ENCODE data around the gene C1QL2. TPM values are rescaled to one million over a fixed set of nuclear protein-coding genes. Genes with fewer than 3 reads are reported as not detected.
A peak's percentile ranks its signal among the peaks of the same experiment; 100 is the strongest.

C1QL2 gene
- total and polyA plus RNA-seq, 2 experiments from 2014 or later = 4.9 to 12.9 TPM

DNA sequence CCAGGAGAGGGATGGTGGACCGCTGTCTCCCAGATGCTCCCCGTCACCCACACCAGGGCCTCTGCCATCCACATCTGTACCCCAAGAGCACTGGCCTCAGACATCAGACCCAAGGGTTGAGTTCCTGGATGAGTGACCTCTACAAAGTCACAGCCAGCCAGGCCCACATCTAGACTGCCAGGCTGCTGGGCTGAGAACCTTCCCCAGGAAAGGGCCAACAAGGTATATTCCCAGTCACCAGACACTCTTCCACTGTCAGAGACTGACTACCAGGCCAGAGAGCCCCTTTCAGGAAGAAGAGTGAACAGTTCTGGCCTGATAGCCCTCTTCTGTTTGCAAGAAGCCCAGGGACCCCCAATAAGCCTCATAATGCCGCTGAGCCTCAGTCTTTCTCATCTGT is 44.3 kb downstream of the C1QL2 start:
- Histone ChIP-seq H4K20me1 (ENCODE audit: insufficient read depth, poor library complexity, severe bottlenecking) (no peaks in the 10 kb centered on the region), H3K79me2 (no peaks in the 10 kb centered on the region), H3K27ac (no peak overlapping the region), H3K4me3 (no peak overlapping the region), H3K9me2 (replicated peaks; ENCODE audit: insufficient read depth) (no peaks in the 10 kb centered on the region), H2AFZ (no peak overlapping the region), H3K4me2 (no peak overlapping the region), H3K36me3 (replicated peaks; ENCODE audit: insufficient read depth, low read depth) (no peaks in the 10 kb centered on the region), H3K4me1 (ENCODE audit: insufficient read depth) (peaks cover 20% of the 10 kb centered on the region), H3K9me3 (ENCODE audit: low read depth) (no peaks in the 10 kb centered on the region), H3K27me3 (no peaks in the 10 kb centered on the region)
- WGBS (ENCODE audit: low lambda C conversion rate, missing lambda C conversion rate) = 82% methylated on average over 3 of the region's 3 CpGs
- DNase-seq (ENCODE audit: low spot score) = no peak
- no peak for TF ChIP-seq EZH2phosphoT487 (IDR thresholded peaks at IDR 0.05; ENCODE audit: low read depth, severe bottlenecking, unreplicated experiment)
- TF ChIP-seq, protein P1, sequence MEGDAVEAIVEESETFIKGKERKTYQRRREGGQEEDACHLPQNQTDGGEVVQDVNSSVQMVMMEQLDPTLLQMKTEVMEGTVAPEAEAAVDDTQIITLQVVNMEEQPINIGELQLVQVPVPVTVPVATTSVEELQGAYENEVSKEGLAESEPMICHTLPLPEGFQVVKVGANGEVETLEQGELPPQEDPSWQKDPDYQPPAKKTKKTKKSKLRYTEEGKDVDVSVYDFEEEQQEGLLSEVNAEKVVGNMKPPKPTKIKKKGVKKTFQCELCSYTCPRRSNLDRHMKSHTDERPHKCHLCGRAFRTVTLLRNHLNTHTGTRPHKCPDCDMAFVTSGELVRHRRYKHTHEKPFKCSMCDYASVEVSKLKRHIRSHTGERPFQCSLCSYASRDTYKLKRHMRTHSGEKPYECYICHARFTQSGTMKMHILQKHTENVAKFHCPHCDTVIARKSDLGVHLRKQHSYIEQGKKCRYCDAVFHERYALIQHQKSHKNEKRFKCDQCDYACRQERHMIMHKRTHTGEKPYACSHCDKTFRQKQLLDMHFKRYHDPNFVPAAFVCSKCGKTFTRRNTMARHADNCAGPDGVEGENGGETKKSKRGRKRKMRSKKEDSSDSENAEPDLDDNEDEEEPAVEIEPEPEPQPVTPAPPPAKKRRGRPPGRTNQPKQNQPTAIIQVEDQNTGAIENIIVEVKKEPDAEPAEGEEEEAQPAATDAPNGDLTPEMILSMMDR (IDR thresholded peaks at IDR 0.05; ENCODE audit: poor library complexity) = no peak
- no peak for TF ChIP-seq EZH2 (IDR thresholded peaks at IDR 0.05; ENCODE audit: borderline replicate concordance)

GRCh38 chr2:119113489-119113770 is 45.1 kb downstream of the C1QL2 start:
- Histone ChIP-seq H3K79me2 (no peaks in the 10 kb centered on the region), H3K4me1 (ENCODE audit: insufficient read depth) (peaks cover 20% of the 10 kb centered on the region), H3K27me3 (no peaks in the 10 kb centered on the region), H4K20me1 (ENCODE audit: insufficient read depth, poor library complexity, severe bottlenecking) (no peaks in the 10 kb centered on the region), H3K27ac (no peak overlapping the region), H3K36me3 (replicated peaks; ENCODE audit: insufficient read depth, low read depth) (no peaks in the 10 kb centered on the region), H3K9me2 (replicated peaks; ENCODE audit: insufficient read depth) (no peaks in the 10 kb centered on the region), H3K4me2 (no peak overlapping the region), H2AFZ (no peak overlapping the region), H3K9me3 (ENCODE audit: low read depth) (no peaks in the 10 kb centered on the region), H3K4me3 (no peak overlapping the region)
- DNase-seq (ENCODE audit: low spot score) = no peak
- WGBS (ENCODE audit: low lambda C conversion rate, missing lambda C conversion rate) = 63% methylated on average over 4 of the region's 4 CpGs
- TF ChIP-seq EZH2phosphoT487 (IDR thresholded peaks at IDR 0.05; ENCODE audit: low read depth, severe bottlenecking, unreplicated experiment) = no peak
- TF ChIP-seq, protein P1 (IDR thresholded peaks at IDR 0.05; ENCODE audit: poor library complexity) = no peak
- TF ChIP-seq EZH2 (IDR thresholded peaks at IDR 0.05; ENCODE audit: borderline replicate concordance) = no peak

GRCh38 chr2:119112770-119113488 is 45.6 kb downstream of the C1QL2 start:
- WGBS (ENCODE audit: low lambda C conversion rate, missing lambda C conversion rate) = 63% methylated on average over 10 of the region's 10 CpGs
- no peaks in the 10 kb centered on the region for H4K20me1 ChIP-seq (ENCODE audit: insufficient read depth, poor library complexity, severe bottlenecking)
- no peaks in the 10 kb centered on the region for H3K9me3 ChIP-seq (ENCODE audit: low read depth)
- no peak overlapping the region for H3K4me3 ChIP-seq
- H3K36me3 ChIP-seq (replicated peaks; ENCODE audit: insufficient read depth, low read depth) = no peaks in the 10 kb centered on the region
- TF ChIP-seq, protein P1 (IDR thresholded peaks at IDR 0.05; ENCODE audit: poor library complexity) = no peak
- no peak for TF ChIP-seq EZH2 (IDR thresholded peaks at IDR 0.05; ENCODE audit: borderline replicate concordance)
- no peak for TF ChIP-seq EZH2phosphoT487 (IDR thresholded peaks at IDR 0.05; ENCODE audit: low read depth, severe bottlenecking, unreplicated experiment)
- peak overlapping the region; percentile 99 for H3K27ac ChIP-seq
- H3K27me3 ChIP-seq = no peaks in the 10 kb centered on the region
- H2AFZ ChIP-seq = no peak overlapping the region
- no peaks in the 10 kb centered on the region for H3K9me2 ChIP-seq (replicated peaks; ENCODE audit: insufficient read depth)
- no peaks in the 10 kb centered on the region for H3K79me2 ChIP-seq
- no peak for DNase-seq (ENCODE audit: low spot score)
- H3K4me2 ChIP-seq = no peak overlapping the region
- H3K4me1 ChIP-seq (ENCODE audit: insufficient read depth) = peaks cover 20% of the 10 kb centered on the region
